ENCODE measurements around the gene SBNO2.
"Not testable (repeated sequence)": the region's sequence is repeated elsewhere in the genome, so short reads cannot be mapped to it uniquely, and the experiment has no call there.

Gene SBNO2

GRCh38 chr19:1134431-1134830, 39.6 kb downstream of the SBNO2 start:
- DNase-seq: no peak

DNA sequence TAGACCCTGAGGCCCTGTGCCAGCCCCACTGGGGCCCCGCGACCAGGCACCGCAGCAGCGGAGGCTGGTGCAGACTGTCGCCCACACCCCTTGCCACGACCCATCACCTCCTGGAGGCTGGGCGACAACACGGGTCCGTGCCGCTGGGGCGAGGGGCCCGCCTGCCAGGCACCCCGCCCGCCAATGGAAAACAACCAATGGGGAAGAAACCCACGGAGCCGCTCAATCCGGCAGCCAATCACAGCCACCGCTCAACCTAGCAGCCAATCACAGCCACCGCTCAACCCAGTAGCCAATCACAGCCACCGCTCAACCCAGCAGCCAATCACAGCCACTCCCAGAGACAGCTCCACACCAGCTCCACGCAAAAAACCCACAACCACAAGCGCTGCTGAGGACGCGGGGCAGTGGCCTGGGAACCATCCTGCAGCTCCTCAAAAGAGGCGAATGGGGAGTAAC, 40.6 kb downstream of the SBNO2 start:
- no peak for DNase-seq

DNA sequence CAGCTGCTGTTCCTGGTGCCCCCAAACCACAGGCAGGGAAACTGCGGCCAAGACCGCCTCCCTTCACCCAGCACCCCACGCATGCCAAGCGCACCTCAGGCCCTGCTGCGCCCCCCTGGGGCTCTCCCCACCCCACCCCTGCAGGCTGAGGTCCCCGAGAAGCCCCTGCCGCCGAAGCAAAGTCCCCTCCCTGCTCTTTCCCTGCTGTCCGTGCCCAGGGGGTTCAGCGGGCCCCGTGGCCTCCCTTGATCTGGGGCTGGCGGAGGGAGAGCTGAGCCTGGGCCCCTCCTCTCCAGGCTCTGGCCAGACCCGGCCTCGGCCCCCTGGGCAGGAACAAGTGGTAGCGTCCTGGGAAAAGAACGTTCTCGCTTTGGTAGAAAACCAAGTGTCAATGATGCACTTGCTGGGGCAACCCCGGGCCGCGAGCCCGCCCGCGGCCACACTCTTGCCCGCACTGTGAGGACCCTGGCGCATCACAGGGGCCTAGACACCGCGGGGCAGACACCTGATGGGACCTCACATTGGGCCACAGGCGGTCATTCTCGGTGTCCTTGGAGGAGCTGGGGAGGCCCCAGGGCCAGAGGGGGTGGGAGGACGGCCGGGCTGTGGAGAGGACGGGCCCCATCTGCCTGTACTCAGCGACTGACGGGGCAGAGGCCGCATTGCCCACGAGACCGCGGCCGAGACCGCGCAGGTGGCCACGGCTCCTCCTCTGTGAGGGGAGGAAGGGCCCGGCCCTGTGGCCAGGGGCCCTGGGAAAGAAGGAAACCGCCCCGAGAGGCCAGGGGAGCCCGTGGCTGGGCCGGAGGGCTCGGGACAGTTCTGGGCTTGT, 41.3 kb downstream of the SBNO2 start:
- no peak for DNase-seq

- DNase-seq: no peak
Measured at GRCh38 chr19:1131718-1132551, 42.1 kb downstream of the SBNO2 start.

DNA sequence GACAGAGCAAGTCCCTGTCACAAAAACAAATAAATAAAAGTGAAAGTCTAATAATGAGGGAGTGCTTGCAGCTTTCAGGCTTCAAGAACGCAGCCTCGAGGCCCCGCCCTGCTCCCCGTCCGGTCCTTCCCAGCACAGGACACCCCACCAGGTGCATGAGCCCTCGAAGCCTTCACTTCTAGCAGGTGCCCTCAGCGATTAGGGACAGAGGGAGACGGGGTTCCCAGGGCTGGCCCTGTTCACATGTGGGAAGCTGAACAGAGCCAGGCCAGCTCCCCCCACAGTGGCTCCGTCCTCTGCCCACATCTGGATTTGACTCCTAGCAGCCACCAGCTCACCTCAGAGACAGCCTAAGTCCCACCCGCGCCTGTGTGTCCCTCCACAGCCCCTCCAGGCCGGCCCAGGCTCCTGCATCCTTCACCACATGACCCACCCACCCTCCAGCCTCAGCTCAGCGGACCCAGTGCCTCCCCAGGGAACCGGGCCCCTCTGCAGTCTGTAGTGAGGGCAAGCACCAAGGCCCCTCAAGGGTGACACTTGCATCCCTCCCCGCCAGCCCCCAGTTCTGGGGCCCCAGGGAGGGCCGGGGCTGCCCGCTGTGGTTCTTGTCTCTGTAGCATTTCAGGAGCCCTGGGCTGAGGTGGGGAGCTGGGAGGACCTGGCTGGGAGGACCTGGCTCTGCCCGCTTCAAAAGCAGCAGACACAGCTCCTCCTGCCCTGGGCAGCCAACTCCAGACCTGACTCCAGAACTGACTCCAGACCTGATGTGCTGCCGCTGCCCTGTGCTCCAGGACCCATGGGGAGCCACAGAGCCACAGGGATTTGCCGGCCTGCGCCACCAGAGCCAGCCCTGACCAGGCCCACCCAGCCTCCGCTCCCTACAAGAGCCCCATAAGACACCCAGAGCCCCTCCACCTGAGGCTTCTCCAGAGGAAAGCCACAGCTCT, 43.0 kb downstream of the SBNO2 start:
- DNase-seq: no peak

DNA sequence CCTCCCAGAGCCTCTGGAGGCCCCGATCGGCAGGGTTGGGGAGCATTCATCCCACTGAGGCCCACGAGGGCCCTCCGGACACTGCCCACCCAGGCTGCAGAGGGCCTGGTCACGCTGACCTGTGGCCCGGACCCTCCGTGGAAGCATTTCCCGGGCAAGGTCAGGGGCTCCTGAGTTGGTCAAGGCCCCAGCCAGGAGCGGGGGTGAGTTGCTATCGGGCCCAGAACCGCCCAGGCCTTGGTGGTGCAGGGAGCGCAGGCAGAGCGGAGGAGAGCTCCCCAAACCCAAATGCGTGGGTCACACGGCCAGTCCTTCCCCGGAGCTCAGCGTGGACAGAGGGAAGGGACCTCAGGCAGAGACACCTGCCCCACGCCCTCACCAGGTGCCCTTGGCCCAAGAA, 44.5 kb downstream of the SBNO2 start:
- DNase-seq: no peak

DNA sequence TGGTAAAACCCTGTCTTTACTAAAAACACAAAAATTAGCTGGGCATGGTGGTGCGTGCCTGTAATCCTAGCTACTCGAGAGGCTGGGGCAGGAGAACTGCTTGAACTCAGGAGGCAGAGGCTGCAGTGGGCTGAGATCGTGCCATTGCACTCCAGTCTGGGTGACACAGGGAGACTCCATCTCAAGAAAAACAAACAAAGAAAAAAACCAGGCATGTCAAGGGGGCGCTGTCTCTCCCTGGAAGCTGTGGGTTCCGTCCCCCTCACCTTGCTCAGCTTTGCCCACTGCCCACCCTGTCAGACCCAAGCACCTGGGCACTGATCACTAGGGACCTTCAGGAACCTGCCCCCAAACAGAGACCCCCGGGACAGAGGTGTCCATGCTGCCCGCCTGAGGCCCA, 45.0 kb downstream of the SBNO2 start:
- DNase-seq: not testable (repeated sequence)

DNA sequence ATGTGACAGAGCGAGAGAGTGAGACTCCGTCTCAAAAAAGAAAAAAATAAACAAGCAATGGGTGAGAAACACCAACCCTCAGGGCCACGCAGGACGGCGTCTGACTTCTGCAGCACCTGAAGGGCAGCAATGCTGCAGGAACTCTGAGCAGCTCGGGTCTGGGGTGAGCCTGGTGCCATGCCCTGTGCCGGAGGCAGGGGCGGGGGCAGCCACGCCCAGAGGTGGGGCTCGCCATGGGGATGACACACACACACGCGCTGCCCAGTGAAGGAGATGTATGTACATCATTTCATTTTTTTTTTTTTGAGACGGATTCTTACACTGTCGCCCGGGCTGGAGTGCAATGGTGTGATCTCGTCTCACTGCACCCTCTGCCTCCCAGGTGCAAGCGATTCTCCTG, 46.0 kb downstream of the SBNO2 start:
- DNase-seq: no peak

DNA sequence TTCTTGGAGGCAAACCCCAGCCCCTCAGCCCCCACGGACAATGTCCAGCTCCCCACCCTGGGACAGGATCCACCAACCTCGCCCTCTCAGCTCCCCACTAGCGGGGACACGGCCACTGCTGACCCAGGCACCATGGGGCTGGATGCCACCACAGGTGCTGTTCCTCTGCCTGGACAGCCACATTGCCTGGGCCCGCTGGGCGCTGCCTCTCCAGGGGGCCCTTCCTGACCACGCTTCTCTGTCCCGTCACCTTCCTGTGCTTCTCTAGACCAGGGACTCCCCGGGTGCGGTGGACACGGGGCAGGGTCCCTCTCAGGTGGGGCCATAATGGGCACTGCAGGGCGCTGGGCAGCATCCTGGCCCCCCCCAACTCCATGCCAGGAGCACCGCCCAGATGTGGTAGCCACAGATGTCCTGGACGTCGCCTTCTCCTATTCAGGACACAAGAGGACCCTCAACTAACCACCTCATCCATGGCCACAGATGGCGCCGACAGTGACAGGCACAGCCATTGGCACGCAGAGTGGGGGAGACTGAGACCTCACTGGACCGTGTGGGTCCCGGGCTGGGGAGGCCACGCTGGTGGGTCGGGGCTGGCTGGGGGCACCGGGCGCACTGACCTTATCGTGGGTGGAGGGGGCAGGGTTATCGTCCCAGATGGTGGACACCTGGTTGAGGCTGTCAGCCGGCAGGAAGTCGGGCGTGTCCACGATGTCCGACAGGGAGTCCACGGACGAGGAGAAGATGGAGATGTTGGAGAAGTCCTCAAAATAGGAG, 46.9 kb downstream of the SBNO2 start:
- DNase-seq: no peak

- DNase-seq: no peak
Measured at GRCh38 chr19:1125601-1126467, 48.2 kb downstream of the SBNO2 start.

- no peak for DNase-seq
Measured at GRCh38 chr19:1123885-1124677, 50.0 kb downstream of the SBNO2 start.

DNA sequence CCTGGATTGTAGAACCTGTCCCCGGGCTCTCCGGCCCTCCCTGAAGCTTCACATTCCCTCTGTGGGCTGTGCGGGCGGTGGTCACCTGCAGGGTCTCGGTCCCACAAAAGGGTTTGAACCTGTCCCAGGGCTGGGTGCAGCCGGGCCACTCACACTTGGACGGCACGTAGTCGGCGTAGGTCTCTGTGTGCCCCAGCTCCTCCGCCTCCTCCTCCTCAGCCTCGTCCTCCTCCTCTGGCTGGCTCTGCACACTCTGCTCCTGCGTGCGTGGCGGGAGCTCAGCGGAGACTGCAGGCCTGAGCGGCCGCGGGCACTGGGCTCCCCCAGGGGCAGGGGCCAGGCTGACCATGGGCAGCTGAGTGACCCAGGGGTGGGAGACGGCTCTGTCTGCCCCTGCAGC, 50.7 kb downstream of the SBNO2 start:
- DNase-seq: no peak

DNA sequence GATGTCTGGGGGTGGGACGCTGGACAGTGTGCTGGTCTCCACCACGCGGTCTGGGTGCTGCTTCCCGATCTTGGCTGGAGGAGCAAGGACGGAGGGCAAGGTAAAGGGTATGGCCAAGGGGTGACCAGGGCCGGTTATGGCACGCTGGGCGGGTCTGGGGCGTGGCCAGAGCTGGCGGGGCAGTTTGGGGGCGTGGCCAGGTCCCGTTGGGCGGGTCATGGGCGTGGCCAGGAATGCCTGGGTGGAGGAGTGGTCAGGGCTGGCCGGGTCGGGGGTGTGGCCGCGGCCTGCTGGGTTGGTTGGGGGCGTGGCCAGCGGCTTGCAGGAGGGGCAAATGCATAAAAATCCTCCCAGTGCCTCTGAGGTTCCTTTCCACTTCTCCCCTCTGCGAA, 51.1 kb downstream of the SBNO2 start:
- DNase-seq: no peak

DNA sequence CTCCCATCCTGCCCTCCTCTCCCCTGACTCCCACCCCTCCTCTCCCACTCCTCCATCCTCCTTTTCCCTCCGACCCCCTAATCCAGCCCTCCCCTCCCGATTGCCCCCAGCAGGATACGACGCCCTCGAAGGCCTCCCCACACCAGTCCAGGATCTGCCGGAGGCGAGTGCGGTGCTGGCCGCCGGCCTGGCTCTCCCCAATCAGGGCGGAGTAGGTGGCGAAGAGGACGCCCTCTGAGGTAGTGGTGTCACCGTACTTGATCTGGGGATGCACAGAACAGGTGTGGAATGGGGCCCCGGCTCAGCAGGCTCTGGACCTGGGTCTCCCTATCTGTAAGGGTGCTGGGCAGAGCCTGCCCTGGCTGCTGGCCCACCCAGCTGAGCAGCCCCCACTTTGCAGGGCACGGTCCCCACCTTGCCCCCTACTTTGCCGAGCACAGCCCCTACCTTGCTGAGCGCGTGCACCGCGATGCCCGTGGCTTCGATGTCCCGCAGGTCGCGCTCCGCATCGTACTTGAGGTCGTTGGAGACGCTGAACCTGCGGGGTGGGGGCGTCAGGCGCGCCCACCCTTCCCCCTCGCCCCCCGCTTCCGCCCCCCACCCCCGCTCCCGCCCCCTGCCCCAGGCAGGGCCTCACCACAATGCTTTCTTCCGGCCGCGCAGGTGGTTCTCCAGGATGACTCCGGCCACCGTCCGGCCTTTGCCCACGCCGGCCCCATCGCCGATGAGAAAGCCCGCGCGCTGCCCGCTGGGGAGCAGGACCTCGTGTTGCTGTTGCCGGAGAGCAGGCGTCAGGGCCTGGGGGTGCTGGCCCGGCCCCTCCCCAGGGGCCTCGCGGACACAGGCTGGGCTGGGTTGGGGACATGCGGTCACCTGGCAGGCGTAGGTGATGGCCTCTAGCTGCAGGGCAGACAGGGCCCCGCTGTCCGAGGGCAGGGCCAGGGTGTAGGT, 51.8 kb downstream of the SBNO2 start:
- DNase-seq: no peak

- DNase-seq: no peak
Measured at GRCh38 chr19:1121395-1121794, 52.7 kb downstream of the SBNO2 start.

- no peak for DNase-seq
Measured at GRCh38 chr19:1119475-1120217, 54.4 kb downstream of the SBNO2 start.

GRCh38 chr19:1118999-1119398, 55.1 kb downstream of the SBNO2 start:
- no peak for DNase-seq

- no peak for DNase-seq
Measured at GRCh38 chr19:1117654-1118053, 56.4 kb downstream of the SBNO2 start.
